Activated B cell treated with CpG ODN at 0.5 μM for 24 hours (primary cell): ENCODE measurements around the gene SPRY4. TPM values are rescaled to one million over a fixed set of nuclear protein-coding genes. Genes with fewer than 3 reads are reported as not detected.

Experiments used
- ATAC-seq: fragments of 200-7000 bp; cut with Tn5 transposase; one replicate; pipeline ENCODE4 v1.10.0; 2021; ENCODE audit warnings: low read depth, mild to moderate bottlenecking, moderate library complexity
- CTCF ChIA-PET: fragments of 350-600 bp; sonication (Branson Sonifier 250); formaldehyde crosslinking; loops from one replicate; lab custom pipeline; 2021; ENCODE audit warnings: antibody characterized with exemption; lab: Charles Lee
- POLR2A ChIA-PET: fragments of 350-600 bp; sonication (Branson Sonifier 250); formaldehyde crosslinking; loops from one replicate; lab custom pipeline; 2021; ENCODE audit warnings: antibody characterized with exemption; lab: Charles Lee
- DNase-seq: peaks from one replicate; pipeline ENCODE4 v3.0.0; 2022
- H3K27ac Mint-ChIP-seq: one replicate; pipeline ENCODE4 v1.8.0; 2020; ENCODE audit warnings: mixed read lengths
- H3K27me3 Mint-ChIP-seq: one replicate; pipeline ENCODE4 v1.8.0; 2021; ENCODE audit warnings: mixed read lengths
- H3K36me3 Mint-ChIP-seq: one replicate; pipeline ENCODE4 v1.8.0; 2021; ENCODE audit warnings: low read depth, mixed read lengths
- H3K4me1 Mint-ChIP-seq: one replicate; pipeline ENCODE4 v1.8.0; 2021; ENCODE audit warnings: mixed read lengths
- H3K4me3 Mint-ChIP-seq: one replicate; pipeline ENCODE4 v1.8.0; 2020; ENCODE audit warnings: mild to moderate bottlenecking, mixed read lengths
- H3K9me3 Mint-ChIP-seq: one replicate; pipeline ENCODE4 v1.8.0; 2020; ENCODE audit warnings: mixed read lengths
- intact Hi-C: fragments of 100-400 bp; cut with micrococcal nuclease; formaldehyde crosslinking; loops from one replicate; pipeline ENCODE4 v1.15.1; 2024
- total RNA-seq: library from RNA; stranded (reverse); gene quantifications from 2 replicates; pipeline ENCODE4 v1.2.3, GENCODE V29; 2022
- TF ChIP-seq, protein P1 (sequence below): fragments of 200-600 bp; IDR thresholded peaks from one replicate; pipeline ENCODE4 v1.8.0; 2022; ENCODE audit warnings: antibody characterized with exemption, mild to moderate bottlenecking

The SPRY4 gene
- total RNA-seq, 1 donor from 2014 or later = not detected

DNA sequence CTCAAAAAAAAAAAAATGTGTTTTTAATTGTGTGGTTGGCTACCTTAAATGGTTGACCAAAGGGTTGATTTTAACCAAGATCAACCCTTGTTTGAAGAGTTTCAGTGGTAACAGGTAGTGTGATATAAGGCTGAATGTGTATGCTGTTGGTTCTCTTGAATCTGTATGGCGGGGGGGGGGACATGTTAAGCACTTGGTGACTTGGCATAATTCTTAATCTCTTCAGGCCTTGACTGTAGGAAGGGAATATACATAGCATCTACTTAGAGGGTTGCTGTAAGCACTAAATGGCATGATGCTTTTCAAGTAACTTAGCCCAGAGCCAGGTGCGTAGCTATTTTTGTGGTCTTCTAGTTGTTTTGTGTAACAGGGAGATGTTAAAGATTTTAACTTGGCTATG lies 5.6 kb upstream of the SPRY4 start:
- H3K36me3 Mint-ChIP-seq = no peaks in the 10 kb centered on the region
- intact Hi-C loops = no loop called here
- POLR2A ChIA-PET = no interaction called here
- H3K27me3 Mint-ChIP-seq = peaks cover 34% of the 10 kb centered on the region
- TF ChIP-seq, protein P1, sequence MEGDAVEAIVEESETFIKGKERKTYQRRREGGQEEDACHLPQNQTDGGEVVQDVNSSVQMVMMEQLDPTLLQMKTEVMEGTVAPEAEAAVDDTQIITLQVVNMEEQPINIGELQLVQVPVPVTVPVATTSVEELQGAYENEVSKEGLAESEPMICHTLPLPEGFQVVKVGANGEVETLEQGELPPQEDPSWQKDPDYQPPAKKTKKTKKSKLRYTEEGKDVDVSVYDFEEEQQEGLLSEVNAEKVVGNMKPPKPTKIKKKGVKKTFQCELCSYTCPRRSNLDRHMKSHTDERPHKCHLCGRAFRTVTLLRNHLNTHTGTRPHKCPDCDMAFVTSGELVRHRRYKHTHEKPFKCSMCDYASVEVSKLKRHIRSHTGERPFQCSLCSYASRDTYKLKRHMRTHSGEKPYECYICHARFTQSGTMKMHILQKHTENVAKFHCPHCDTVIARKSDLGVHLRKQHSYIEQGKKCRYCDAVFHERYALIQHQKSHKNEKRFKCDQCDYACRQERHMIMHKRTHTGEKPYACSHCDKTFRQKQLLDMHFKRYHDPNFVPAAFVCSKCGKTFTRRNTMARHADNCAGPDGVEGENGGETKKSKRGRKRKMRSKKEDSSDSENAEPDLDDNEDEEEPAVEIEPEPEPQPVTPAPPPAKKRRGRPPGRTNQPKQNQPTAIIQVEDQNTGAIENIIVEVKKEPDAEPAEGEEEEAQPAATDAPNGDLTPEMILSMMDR = no peak
- DNase-seq = no peak
- ATAC-seq = no peak
- CTCF ChIA-PET = no interaction called here
- peaks cover 12% of the 10 kb centered on the region for H3K4me1 Mint-ChIP-seq
- H3K9me3 Mint-ChIP-seq = no peaks in the 10 kb centered on the region
- H3K4me3 Mint-ChIP-seq = no peak overlapping the region
- H3K27ac Mint-ChIP-seq = no peak overlapping the region

DNA sequence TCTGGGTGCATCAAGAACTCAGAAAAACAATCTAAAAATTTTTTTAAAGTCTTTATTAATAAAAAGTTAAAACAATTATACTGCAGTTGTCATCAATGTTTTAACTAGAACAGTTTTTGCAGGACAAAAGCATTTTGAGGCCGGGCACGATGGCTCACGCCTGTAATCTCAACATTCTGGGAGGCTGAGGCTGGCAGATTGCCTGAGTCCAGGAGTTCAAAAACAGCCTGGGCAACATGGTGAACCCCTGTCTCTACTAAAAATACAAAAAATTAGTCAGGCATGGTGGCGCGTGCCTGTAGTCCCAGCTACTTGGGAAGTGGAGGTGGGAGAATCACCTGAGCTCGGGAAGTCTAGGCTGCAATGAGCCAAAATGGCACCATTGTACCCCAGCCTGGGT lies 5.2 kb upstream of the SPRY4 start:
- intact Hi-C loops = no loop called here
- CTCF ChIA-PET = no interaction called here

DNA sequence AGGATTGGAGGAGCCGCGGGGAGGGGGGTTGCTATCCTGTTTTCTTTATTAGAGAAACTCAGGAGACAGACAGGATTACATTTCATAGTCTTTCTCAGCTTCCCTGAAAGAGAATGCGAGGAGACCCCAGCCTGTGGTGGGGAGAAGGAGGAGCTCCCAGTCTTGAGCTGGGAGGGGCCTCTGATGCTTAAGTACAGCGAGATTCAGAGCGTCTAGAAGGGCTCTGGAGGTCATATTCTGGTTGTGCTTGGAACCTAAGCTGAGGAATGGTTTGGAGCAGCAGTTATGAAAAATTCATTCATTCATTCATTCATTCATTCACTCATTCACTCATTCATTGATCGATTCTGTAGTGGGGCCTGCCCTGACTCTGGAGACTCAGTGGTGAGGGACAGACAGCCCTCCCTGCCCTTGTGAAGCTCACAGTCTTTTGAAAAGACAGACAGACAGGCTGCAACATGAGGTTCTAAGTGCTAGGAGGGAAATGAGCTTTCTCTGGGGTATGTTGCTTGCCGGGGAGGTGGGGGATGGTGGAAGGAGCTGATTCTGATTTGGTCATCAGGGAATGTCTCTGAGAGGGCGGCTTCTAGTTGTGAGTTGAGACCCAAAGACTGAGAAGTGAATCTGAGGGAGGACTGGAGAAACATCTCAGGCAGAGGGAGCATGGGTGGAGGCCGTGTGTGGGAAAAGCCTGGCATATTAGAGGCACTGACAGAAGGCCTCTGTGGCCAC lies 2.5 kb upstream of the SPRY4 start:
- TF ChIP-seq, protein P1 = no peak
- ATAC-seq (no peak), DNase-seq (no peak)
- CTCF ChIA-PET = no interaction called here
- H3K27me3 Mint-ChIP-seq = peaks cover 53% of the 10 kb centered on the region
- no peaks in the 10 kb centered on the region for H3K9me3 Mint-ChIP-seq
- POLR2A ChIA-PET = interaction anchor here (2.0 kb wide), 1 partner anchor 30 kb away, joined by 5 read pairs; no protein-coding TSS in a partner anchor
- intact Hi-C loops = loop anchor here (5.0 to 10.0 kb wide), 2 partner anchors 105 to 218 kb away; no protein-coding TSS in a partner anchor
- no peak overlapping the region for H3K27ac Mint-ChIP-seq
- no peak overlapping the region for H3K4me3 Mint-ChIP-seq
- H3K36me3 Mint-ChIP-seq = no peaks in the 10 kb centered on the region
- peaks cover 31% of the 10 kb centered on the region for H3K4me1 Mint-ChIP-seq

More for the DNA sequence above, 5.2 kb upstream of the SPRY4 start:
- no peaks in the 10 kb centered on the region for H3K36me3 Mint-ChIP-seq
- ATAC-seq = no peak
- peaks cover 15% of the 10 kb centered on the region for H3K4me1 Mint-ChIP-seq
- no peak overlapping the region for H3K27ac Mint-ChIP-seq
- DNase-seq = no peak
- TF ChIP-seq, protein P1 = no peak
- no peak overlapping the region for H3K4me3 Mint-ChIP-seq
- POLR2A ChIA-PET = no interaction called here
- no peaks in the 10 kb centered on the region for H3K9me3 Mint-ChIP-seq
- peaks cover 34% of the 10 kb centered on the region for H3K27me3 Mint-ChIP-seq

DNA sequence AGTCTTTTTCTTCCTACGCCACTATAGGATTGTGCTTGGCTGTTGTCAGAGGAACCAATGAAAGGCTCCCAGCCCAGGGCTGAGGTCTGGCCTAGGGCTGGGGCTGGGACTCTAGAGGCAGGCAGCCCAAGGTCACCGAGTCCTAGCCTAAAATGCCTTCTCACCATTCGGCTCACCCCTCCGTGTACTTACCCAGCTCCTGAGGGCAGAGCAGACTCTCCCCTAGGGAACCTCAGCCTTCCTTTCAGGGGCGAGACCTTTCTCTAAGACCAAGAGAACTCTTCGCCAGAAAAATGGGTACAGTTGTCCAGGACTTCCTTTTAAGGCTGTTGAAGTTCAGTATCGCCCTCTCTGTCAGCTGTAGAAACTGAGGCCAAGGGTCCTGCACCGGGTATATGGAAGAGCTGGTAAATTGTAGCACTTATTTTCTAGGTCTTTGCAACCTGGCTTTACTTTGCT lies 1.7 kb upstream of the SPRY4 start:
- intact Hi-C loops = loop anchor here (5.0 to 10.0 kb wide), 2 partner anchors 104 to 218 kb away; no protein-coding TSS in a partner anchor
- Mint-ChIP-seq H3K27me3 (peaks cover 54% of the 10 kb centered on the region), H3K4me3 (peak overlapping the region; percentile 85), H3K27ac (no peak overlapping the region), H3K9me3 (no peaks in the 10 kb centered on the region), H3K4me1 (peaks cover 31% of the 10 kb centered on the region), H3K36me3 (no peaks in the 10 kb centered on the region)
- ATAC-seq (no peak), DNase-seq (no peak)
- POLR2A ChIA-PET = interaction anchor here (2.0 kb wide), 1 partner anchor 31 kb away, joined by 5 read pairs; no protein-coding TSS in a partner anchor
- TF ChIP-seq, protein P1 = no peak
- CTCF ChIA-PET = no interaction called here

DNA sequence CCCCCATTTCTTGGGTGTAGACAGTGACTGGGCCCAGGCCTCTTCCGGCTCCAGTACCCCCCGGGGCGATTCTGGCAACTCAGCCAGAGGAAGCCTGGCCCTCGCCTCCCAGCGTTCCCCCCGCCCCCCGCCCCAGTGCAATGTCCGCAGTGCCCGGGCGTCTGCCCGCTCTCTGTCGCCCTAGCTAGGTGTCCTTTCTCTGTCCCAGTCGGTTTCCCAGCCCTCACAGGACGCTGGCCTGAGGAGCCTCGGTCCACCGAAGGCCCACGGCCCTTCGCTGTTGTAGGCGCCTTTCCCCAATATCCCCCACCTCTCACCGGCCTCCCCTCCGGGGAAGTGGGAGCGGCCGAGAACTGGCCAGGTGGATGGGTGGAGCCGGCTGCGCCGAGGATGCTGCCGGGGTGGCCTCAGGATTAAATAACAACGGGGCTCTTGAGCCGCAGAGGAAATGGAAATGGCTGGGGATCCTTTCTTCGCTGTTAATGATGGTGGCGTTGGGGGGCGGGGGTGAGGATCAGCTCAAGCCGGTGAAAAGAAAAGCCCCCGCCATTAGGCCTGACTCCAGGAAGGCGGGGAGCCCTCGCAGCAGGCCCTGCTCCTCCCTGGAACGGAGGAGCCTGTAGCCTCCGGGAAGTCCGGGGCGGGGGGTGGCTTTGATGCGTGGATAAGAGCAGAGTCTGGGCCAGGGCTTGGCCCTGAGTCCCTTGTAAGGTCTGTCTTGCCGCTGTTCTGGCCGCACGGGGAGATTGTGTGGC lies 1.1 kb upstream of the SPRY4 start:
- ATAC-seq (no peak), DNase-seq (peak; percentile 24)
- no peaks in the 10 kb centered on the region for H3K36me3 Mint-ChIP-seq
- ChIA-PET POLR2A (interaction anchor here (0.6 to 2.0 kb wide), 2 partner anchors 32 to 1062 kb away, joined by 5 to 7 read pairs; no protein-coding TSS in a partner anchor), CTCF (no interaction called here)
- H3K9me3 Mint-ChIP-seq = no peaks in the 10 kb centered on the region
- peak overlapping the region; percentile 85 for H3K4me3 Mint-ChIP-seq
- H3K27ac Mint-ChIP-seq = no peak overlapping the region
- peaks cover 58% of the 10 kb centered on the region for H3K27me3 Mint-ChIP-seq
- TF ChIP-seq, protein P1 = no peak
- H3K4me1 Mint-ChIP-seq = peaks cover 35% of the 10 kb centered on the region
- intact Hi-C loops = loop anchor here (1.0 to 10.0 kb wide), 3 partner anchors 31 to 219 kb away; no protein-coding TSS in a partner anchor
